ENCODE results near the gene NTRK1. TPM values are rescaled to one million over a fixed set of nuclear protein-coding genes. Genes with fewer than 3 reads are reported as not detected.

Gene NTRK1
- total and polyA plus RNA-seq, 8 donors: 0.20 to 1.1 (median 0.49) TPM

DNA sequence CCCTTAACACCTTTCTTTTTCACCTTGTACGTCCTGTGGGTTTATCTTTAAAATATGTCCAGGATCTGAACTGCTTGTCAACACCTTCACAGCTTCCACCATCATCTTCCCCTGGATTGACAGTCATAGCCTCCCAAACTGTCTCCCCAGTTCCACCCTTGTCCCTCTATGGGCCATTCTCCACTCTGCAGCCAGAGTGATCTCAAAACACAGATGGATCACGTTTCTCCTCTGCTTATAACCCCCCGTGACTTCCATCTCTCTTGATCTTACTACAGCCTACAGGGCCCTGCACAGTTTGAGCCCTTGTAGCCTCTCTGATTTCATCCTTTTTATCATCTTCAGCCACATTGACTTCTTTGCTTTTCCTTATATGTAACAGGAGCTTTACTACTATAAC lies 6.0 kb upstream of the NTRK1 start:
- Histone ChIP-seq H3K4me1 (peaks cover 8 to 17% (median 9%) of the 10 kb centered on the region in 3 donors), H3K27me3 (no peaks in the 10 kb centered on the region), H3K9me3 (no peaks in the 10 kb centered on the region), H3K36me3 (no peaks in the 10 kb centered on the region), H3K4me3 (no peak overlapping the region), H3K27ac (no peak overlapping the region)
- 72 to 80% methylated on average over 3 of the region's 3 CpGs for WGBS, 2 donors
- TF ChIP-seq, protein P1, sequence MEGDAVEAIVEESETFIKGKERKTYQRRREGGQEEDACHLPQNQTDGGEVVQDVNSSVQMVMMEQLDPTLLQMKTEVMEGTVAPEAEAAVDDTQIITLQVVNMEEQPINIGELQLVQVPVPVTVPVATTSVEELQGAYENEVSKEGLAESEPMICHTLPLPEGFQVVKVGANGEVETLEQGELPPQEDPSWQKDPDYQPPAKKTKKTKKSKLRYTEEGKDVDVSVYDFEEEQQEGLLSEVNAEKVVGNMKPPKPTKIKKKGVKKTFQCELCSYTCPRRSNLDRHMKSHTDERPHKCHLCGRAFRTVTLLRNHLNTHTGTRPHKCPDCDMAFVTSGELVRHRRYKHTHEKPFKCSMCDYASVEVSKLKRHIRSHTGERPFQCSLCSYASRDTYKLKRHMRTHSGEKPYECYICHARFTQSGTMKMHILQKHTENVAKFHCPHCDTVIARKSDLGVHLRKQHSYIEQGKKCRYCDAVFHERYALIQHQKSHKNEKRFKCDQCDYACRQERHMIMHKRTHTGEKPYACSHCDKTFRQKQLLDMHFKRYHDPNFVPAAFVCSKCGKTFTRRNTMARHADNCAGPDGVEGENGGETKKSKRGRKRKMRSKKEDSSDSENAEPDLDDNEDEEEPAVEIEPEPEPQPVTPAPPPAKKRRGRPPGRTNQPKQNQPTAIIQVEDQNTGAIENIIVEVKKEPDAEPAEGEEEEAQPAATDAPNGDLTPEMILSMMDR (IDR thresholded peaks at IDR 0.05): no peak
- FAIRE-seq (no peak), ATAC-seq (no peak), DNase-seq (no peak)
- intact Hi-C loops (cut with DNase I): no loop called here

DNA sequence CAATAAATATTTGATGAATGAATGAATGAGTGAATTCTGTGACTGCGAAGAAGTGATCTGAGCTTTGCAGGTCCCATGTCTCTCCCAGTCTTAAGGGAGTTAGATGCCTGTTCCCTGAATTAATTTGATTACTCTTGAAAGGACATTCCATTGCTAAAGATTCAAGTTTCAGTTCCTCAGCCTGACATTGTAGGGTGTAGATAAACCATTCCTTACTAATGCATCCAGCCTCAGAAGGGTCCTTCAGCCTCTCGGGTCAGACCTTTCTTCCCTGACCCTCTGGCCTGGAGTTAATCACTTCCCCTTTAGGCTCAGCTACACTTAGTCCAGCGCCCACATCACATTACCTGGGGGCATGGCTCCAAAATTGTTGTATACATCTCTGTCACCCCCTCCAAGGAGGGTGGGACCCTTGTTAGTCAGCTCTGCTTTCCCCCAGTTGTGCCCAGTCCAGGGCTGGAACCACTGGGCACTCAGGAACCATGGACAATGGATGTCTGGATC lies 4.3 kb upstream of the NTRK1 start:
- Histone ChIP-seq H3K36me3 (no peaks in the 10 kb centered on the region), H3K9me3 (no peaks in the 10 kb centered on the region), H3K27ac (no peak overlapping the region), H3K4me3 (no peak overlapping the region), H3K4me1 (peaks cover 8 to 32% (median 16%) of the 10 kb centered on the region in 3 donors), H3K27me3 (peaks cover 0 to 5% (median 0%) of the 10 kb centered on the region in 4 donors)
- TF ChIP-seq, protein P1 (IDR thresholded peaks at IDR 0.05): no peak
- FAIRE-seq (no peak), DNase-seq (no peak), ATAC-seq (no peak)
- 83 to 84% methylated on average over 3 of the region's 3 CpGs for WGBS, 2 donors
- intact Hi-C loops (cut with DNase I): no loop called here

DNA sequence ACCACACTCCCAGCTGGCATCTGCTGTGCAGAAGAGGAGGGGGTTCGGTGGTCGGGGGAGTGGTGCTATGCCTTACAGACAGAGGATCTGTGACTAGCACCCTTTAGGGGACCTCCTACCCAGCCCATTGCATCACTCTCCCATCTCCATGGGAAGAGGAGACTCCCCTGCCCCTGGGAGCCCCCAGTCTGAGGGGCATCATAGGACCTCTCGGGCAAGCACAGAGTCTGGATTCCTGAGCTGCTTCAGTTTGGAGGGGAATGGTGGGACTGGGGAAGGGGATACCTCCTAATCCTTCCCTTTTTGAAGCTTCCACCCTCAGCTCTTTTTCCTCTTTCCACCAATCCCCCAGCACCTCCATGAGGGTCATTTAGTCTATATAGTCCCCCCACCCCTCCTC lies 3.1 kb upstream of the NTRK1 start:
- Histone ChIP-seq H3K4me3 (no peak overlapping the region), H3K36me3 (no peaks in the 10 kb centered on the region), H3K27me3 (peaks cover 0 to 17% (median 0%) of the 10 kb centered on the region in 4 donors), H3K27ac (no peak overlapping the region), H3K9me3 (no peaks in the 10 kb centered on the region), H3K4me1 (peaks cover 2 to 27% (median 16%) of the 10 kb centered on the region in 3 donors)
- no peak for DNase-seq
- TF ChIP-seq, protein P1 (IDR thresholded peaks at IDR 0.05): no peak
- no peak for ATAC-seq
- FAIRE-seq: no peak
- intact Hi-C loops (cut with DNase I): no loop called here
- WGBS, 2 donors: 33 to 53% methylated on average over 3 of the region's 3 CpGs

DNA sequence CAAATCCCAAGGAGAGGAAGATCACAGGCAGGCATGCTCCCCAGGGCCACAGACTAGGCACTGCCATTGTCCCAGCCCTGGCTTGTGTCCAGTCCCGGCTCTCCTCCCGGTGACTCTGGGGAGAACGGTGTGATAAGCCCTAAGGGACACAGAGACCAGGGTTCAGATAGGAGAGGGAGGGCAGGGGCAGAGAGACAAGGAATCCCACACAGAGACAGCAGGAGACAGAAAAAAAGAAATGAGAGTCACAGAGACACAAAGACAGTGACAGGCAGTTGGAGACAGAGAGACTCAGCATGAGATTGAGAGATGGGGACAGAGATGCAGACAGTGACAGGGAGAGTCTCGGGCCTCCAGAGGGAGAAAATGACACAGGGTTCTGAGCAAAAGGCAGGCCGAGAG lies 2.1 kb upstream of the NTRK1 start:
- ATAC-seq: peak in 3 of 4 donors; percentile 17 to 44 (median 20)
- TF ChIP-seq, protein P1 (IDR thresholded peaks at IDR 0.05): no peak
- peak overlapping the region in 1 of 4 donors; percentile 33 for H3K4me3 ChIP-seq
- intact Hi-C loops (cut with DNase I): no loop called here
- peaks cover 0 to 17% (median 0%) of the 10 kb centered on the region in 4 donors for H3K27me3 ChIP-seq
- peak in 1 of 6 donors; percentile 75 for DNase-seq
- WGBS, 2 donors: 6 to 8% methylated on average over 5 of the region's 5 CpGs
- no peak for FAIRE-seq
- H3K9me3 ChIP-seq: no peaks in the 10 kb centered on the region
- H3K4me1 ChIP-seq: peaks cover 0 to 23% (median 16%) of the 10 kb centered on the region in 3 donors
- H3K27ac ChIP-seq: no peak overlapping the region
- no peaks in the 10 kb centered on the region for H3K36me3 ChIP-seq

DNA sequence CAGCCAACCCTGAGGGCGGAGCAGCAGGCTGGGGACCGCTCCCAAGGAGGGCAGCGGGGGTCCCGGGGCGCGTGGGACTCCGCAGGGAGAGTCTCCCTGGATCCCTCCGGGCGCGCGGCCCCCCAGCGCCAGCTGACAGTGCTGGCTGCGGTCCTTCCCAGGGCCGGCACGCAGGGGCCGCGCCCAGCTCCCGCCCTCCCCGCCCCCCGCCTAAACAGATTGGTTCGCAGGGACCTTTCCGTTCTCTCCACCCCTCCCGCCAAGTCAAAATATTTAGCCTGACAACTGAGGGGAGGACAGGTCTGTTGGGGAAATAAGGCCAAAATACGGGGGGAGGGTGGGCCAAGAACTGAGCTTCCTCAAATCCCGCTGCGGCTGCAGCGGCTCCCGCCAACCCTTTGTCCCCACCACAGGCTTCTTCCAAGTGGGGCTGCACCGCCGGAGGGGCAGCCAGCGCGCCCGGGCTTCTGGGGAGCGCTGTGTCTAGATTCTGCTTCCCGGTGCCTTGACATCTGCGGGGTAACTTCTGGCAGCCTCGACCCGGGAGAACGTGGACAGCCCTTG lies 1.6 kb upstream of the NTRK1 start, which contains the start of gene INSRR:
INSRR (minus strand) TSS at position 159 of the 564 bp plus-strand sequence. CDS start 496 bp downstream, outside the sequence.
- Histone ChIP-seq H3K9me3 (no peaks in the 10 kb centered on the region), H3K27ac (no peak within 1 kb of the TSS), H3K36me3 (no peaks in the 10 kb centered on the region), H3K4me1 (peaks cover 0 to 23% (median 16%) of the 10 kb centered on the region in 3 donors), H3K4me3 (peak within 1 kb of the TSS in 1 of 4 donors; percentile 33), H3K27me3 (peaks cover 0 to 17% (median 0%) of the 10 kb centered on the region in 4 donors)
- TF ChIP-seq, protein P1 (IDR thresholded peaks at IDR 0.05): no peak
- ATAC-seq (peak in 1 of 4 donors; percentile 4), FAIRE-seq (no peak), DNase-seq (no peak)
- intact Hi-C loops (cut with DNase I): no loop called here
- 8 to 10% methylated on average over 37 to 39 of the region's 39 CpGs for WGBS, 2 donors

All from pancreas (tissue), 10 donors.